ENCODE data around the gene EDIL3.

- TF ChIP-seq CTCF (conservative IDR thresholded peaks at IDR 0.05 in 1 of 2, IDR thresholded peaks at IDR 0.05 in 1 of 2; ENCODE audit: low read depth in 1 of 2, low read length in 2 of 2) (no peak), EZH2 (IDR thresholded peaks at IDR 0.05; ENCODE audit: low read length, missing control alignments) (no peak)
These were observed 493.4 kb downstream of the EDIL3 start for GRCh38 chr5:83891261-83891660.

Measured in fibroblast of lung (primary cell).